ENCODE results near the gene JCHAIN. TPM values are rescaled to one million over a fixed set of nuclear protein-coding genes. Genes with fewer than 3 reads are reported as not detected.
"Not testable (repeated sequence)": the region's sequence is repeated elsewhere in the genome, so short reads cannot be mapped to it uniquely, and the experiment has no call there.

JCHAIN gene
- total RNA-seq, 1 donor from 2014 or later = 6.5 TPM

- intact Hi-C loops (cut with DNase I); ATAC-seq; DNase-seq (ENCODE audit: missing footprints): not testable (repeated sequence)
Measured at GRCh38 chr4:70698435-70698834, 32.1 kb upstream of the JCHAIN start.

- DNase-seq (ENCODE audit: missing footprints); ATAC-seq; intact Hi-C loops (cut with DNase I): not testable (repeated sequence)
Measured at GRCh38 chr4:70694633-70695032, 28.3 kb upstream of the JCHAIN start.

- DNase-seq (ENCODE audit: missing footprints) = no peak
- no peak for ATAC-seq
- intact Hi-C loops (cut with DNase I) = no loop called here
Measured at GRCh38 chr4:70691661-70692060, 25.4 kb upstream of the JCHAIN start.

- intact Hi-C loops (cut with DNase I) = loop anchor here (1.0 to 2.0 kb wide), 3 partner anchors 15 to 214 kb away; partner anchors contain the start of genes GRSF1 and MOB1B
- ATAC-seq (no peak), DNase-seq (ENCODE audit: missing footprints) (no peak)
Measured at GRCh38 chr4:70688795-70689231, 22.5 kb upstream of the JCHAIN start.

GRCh38 chr4:70687821-70688794 is 21.8 kb upstream of the JCHAIN start, which contains the start of gene UTP3:
Gene UTP3, plus strand, starts transcription at chr4:70688532. Its CDS starts 146 bp downstream, at chr4:70688678.
- DNase-seq (ENCODE audit: missing footprints) (peak; percentile 95), ATAC-seq (peak; percentile 98)
- intact Hi-C loops (cut with DNase I) = loop anchor here (1.0 to 2.0 kb wide), 3 partner anchors 16 to 215 kb away; partner anchors contain the start of genes GRSF1 and MOB1B

- ATAC-seq (no peak), DNase-seq (ENCODE audit: missing footprints) (no peak)
- intact Hi-C loops (cut with DNase I) = no loop called here
Measured at GRCh38 chr4:70687392-70687791, 21.1 kb upstream of the JCHAIN start.

- DNase-seq (ENCODE audit: missing footprints); intact Hi-C loops (cut with DNase I); ATAC-seq: not testable (repeated sequence)
Measured at GRCh38 chr4:70682142-70682541, 15.8 kb upstream of the JCHAIN start.

- intact Hi-C loops (cut with DNase I) = no loop called here
- ATAC-seq = no peak
- DNase-seq (ENCODE audit: missing footprints) = no peak
Measured at GRCh38 chr4:70681704-70682103, 15.4 kb upstream of the JCHAIN start.

GRCh38 chr4:70680934-70681333 is 14.6 kb upstream of the JCHAIN start:
- no peak for DNase-seq (ENCODE audit: missing footprints)
- no peak for ATAC-seq
- intact Hi-C loops (cut with DNase I) = no loop called here

GRCh38 chr4:70678383-70678999 is 12.2 kb upstream of the JCHAIN start:
- intact Hi-C loops (cut with DNase I) = no loop called here
- DNase-seq (ENCODE audit: missing footprints) (no peak), ATAC-seq (no peak)

GRCh38 chr4:70676554-70677090 is 10.3 kb upstream of the JCHAIN start:
- no peak for ATAC-seq
- DNase-seq (ENCODE audit: missing footprints) = no peak
- intact Hi-C loops (cut with DNase I) = no loop called here

- DNase-seq (ENCODE audit: missing footprints) = no peak
- intact Hi-C loops (cut with DNase I) = no loop called here
- ATAC-seq = no peak
Measured at GRCh38 chr4:70674731-70675130, 8.4 kb upstream of the JCHAIN start.

GRCh38 chr4:70674191-70674590 is 7.9 kb upstream of the JCHAIN start:
- no peak for ATAC-seq
- intact Hi-C loops (cut with DNase I) = no loop called here
- no peak for DNase-seq (ENCODE audit: missing footprints)

GRCh38 chr4:70671091-70671490 is 4.8 kb upstream of the JCHAIN start:
- no peak for DNase-seq (ENCODE audit: missing footprints)
- intact Hi-C loops (cut with DNase I) = no loop called here
- ATAC-seq = no peak

GRCh38 chr4:70670332-70671014 is 4.2 kb upstream of the JCHAIN start:
- DNase-seq (ENCODE audit: missing footprints) = no peak
- intact Hi-C loops (cut with DNase I) = no loop called here
- ATAC-seq = no peak

- intact Hi-C loops (cut with DNase I) = no loop called here
- no peak for DNase-seq (ENCODE audit: missing footprints)
- ATAC-seq = no peak
Measured at GRCh38 chr4:70667740-70668535, 1.6 kb upstream of the JCHAIN start.

- ATAC-seq; intact Hi-C loops (cut with DNase I); DNase-seq (ENCODE audit: missing footprints): not testable (repeated sequence)
Measured at GRCh38 chr4:70661309-70661922, 4.9 kb downstream of the JCHAIN start.

GRCh38 chr4:70660106-70660505 is 6.2 kb downstream of the JCHAIN start:
- intact Hi-C loops (cut with DNase I) = no loop called here
- ATAC-seq = no peak

More at GRCh38 chr4:70660106-70660505, 6.2 kb downstream of the JCHAIN start:
- DNase-seq (ENCODE audit: missing footprints) = no peak

Data from Right ventricle myocardium inferior (tissue), 1 donor.